Measurements from ENCODE around the gene EVI2B. TPM values are rescaled to one million over a fixed set of nuclear protein-coding genes. Genes with fewer than 3 reads are reported as not detected.

EVI2B gene
- polyA plus RNA-seq, 1 experiment, result 0.41 TPM

DNA sequence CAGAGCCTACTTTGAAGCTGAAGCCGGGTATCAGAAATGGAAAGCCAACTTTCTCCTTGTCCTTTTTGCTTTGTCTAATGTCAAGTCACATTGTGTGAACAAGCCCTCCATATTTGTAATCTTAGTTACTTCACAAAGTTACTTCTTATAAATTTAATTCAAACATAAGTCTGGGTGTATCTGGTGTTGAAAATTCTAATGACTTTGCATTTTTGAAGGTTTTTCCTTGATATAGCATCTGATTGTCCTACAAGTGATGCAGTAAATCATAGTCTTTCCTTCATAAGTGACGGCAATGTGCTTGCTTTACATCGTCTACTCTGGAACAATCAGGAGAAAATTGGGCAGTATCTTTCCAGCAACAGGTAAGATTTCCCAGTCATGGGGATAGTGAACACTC lies 53.7 kb downstream of the EVI2B start:
- TF ChIP-seq, protein P1, sequence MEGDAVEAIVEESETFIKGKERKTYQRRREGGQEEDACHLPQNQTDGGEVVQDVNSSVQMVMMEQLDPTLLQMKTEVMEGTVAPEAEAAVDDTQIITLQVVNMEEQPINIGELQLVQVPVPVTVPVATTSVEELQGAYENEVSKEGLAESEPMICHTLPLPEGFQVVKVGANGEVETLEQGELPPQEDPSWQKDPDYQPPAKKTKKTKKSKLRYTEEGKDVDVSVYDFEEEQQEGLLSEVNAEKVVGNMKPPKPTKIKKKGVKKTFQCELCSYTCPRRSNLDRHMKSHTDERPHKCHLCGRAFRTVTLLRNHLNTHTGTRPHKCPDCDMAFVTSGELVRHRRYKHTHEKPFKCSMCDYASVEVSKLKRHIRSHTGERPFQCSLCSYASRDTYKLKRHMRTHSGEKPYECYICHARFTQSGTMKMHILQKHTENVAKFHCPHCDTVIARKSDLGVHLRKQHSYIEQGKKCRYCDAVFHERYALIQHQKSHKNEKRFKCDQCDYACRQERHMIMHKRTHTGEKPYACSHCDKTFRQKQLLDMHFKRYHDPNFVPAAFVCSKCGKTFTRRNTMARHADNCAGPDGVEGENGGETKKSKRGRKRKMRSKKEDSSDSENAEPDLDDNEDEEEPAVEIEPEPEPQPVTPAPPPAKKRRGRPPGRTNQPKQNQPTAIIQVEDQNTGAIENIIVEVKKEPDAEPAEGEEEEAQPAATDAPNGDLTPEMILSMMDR (IDR thresholded peaks at IDR 0.05; ENCODE audit: low read depth, low read length), result no peak
- ChIA-PET POLR2A (no interaction called here), CTCF (no interaction called here)

GRCh38 chr17:31256936-31257335 lies 56.9 kb downstream of the EVI2B start:
- Histone ChIP-seq H3K27ac (ENCODE audit: low read depth, low read length) (no peak overlapping the region), H3K27me3 (ENCODE audit: control insufficient read depth, insufficient read depth, low read length) (no peaks in the 10 kb centered on the region), H3K4me3 (ENCODE audit: low read depth, low read length) (no peak overlapping the region), H3K9me3 (ENCODE audit: control insufficient read depth, insufficient read depth, low read length) (no peaks in the 10 kb centered on the region)
- CTCF ChIA-PET, result interaction anchor here (1.7 kb wide), 1 partner anchor 19 kb away, joined by 4 read pairs; no protein-coding TSS in a partner anchor
- DNase-seq (ENCODE audit: low read depth, low spot score), result no peak
- TF ChIP-seq, protein P1 (IDR thresholded peaks at IDR 0.05; ENCODE audit: low read depth, low read length), result no peak
- POLR2A ChIA-PET, result no interaction called here

More for the DNA sequence above, 53.7 kb downstream of the EVI2B start:
- Histone ChIP-seq H3K27me3 (ENCODE audit: control insufficient read depth, insufficient read depth, low read length) (no peaks in the 10 kb centered on the region), H3K9me3 (ENCODE audit: control insufficient read depth, insufficient read depth, low read length) (no peaks in the 10 kb centered on the region), H3K27ac (ENCODE audit: low read depth, low read length) (no peak overlapping the region), H3K4me3 (ENCODE audit: low read depth, low read length) (no peak overlapping the region)
- DNase-seq (ENCODE audit: low read depth, low spot score), result no peak

DNA sequence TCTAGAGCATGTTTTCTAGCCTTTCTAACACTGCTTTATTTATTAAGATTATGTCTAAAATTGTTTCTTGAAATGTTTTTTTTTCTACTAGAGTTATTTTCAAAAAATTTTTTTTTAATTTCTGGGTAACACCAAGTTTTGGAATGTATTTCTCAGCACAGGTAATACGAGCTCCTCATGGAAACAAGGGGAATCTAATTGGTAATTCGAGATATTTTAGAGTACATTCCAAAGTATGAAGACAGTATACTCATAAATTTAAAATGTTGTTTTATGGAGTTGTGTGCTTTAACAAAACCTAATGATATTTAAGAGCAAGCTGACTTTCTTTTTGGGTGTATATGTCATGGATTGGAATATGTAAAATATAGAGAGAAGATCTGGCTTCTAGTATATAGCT lies 59.2 kb downstream of the EVI2B start:
- no peak for DNase-seq (ENCODE audit: low read depth, low spot score)
- Histone ChIP-seq H3K27ac (ENCODE audit: low read depth, low read length) (no peak overlapping the region), H3K9me3 (ENCODE audit: control insufficient read depth, insufficient read depth, low read length) (no peaks in the 10 kb centered on the region), H3K4me3 (ENCODE audit: low read depth, low read length) (no peak overlapping the region), H3K27me3 (ENCODE audit: control insufficient read depth, insufficient read depth, low read length) (no peaks in the 10 kb centered on the region)
- TF ChIP-seq, protein P1 (IDR thresholded peaks at IDR 0.05; ENCODE audit: low read depth, low read length), result no peak
- CTCF ChIA-PET, result no interaction called here
- POLR2A ChIA-PET, result interaction anchor here (1.1 kb wide), 1 partner anchor 16 kb away, joined by 3 read pairs; no protein-coding TSS in a partner anchor

Other genes starting within 250 kb of the EVI2B start
- gene NF1, start 219.1 kb downstream of the EVI2B start, polyA plus RNA-seq (2011; rRNA removed), result 45.5 and 60.5 TPM in 2 replicates
- 1.5 and 1.8 TPM in 2 replicates for gene OMG, start 16.8 kb downstream of the EVI2B start, polyA plus RNA-seq (2011; rRNA removed)
- 0.46 and 1.2 TPM in 2 replicates for gene EVI2A, start 7.6 kb upstream of the EVI2B start, polyA plus RNA-seq (2011; rRNA removed)
- gene RAB11FIP4, start 77.6 kb upstream of the EVI2B start, polyA plus RNA-seq (2011; rRNA removed), result 0.32 and 0.58 TPM in 2 replicates

Measured in AG04450 (cell line).